ENCODE measurements around the gene IQCF2. TPM values are rescaled to one million over a fixed set of nuclear protein-coding genes. Genes with fewer than 3 reads are reported as not detected.
"Not testable (repeated sequence)": the region's sequence is repeated elsewhere in the genome, so short reads cannot be mapped to it uniquely, and the experiment has no call there.

The IQCF2 gene
- total RNA-seq, 4 donors from 2014 or later: not detected

DNA sequence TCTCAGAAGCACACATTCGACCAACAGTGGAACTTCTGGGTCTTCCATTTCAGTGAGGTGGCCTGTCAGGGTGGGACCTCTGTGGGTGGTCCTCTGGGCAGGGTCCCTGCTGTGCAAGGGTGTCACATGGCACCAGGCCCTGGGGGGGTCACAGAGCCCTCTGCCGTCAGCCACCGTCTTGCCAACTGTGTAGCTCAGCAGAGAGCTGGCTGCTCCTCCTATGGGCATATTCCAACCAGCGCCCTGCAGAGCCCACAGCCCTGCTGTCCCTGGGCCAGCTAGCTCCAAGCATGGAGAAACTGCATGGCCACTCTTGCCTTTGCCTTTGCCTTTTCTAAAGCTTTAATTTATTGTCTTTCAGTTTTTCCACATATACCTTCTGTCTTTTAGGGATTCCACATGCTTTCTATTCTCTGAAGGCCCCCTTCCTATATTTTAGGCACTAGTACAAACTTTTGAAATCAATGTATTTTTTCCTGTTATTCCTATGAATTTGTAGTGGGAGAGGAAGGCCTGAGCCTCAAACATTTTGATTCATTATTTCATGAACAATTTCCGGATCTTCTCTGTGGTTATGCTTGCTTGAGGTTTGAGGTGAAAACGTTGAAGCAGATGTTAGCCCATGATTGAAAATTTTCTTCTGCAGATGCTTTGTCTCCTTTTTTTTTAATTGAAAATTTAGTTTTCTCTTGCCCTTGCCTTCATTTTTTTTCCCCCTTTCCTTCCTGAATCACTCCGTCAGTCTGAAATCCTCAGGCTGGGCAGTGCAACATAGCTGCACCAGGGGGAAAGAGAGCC is 30.0 kb downstream of the IQCF2 start:
- no peaks in the 10 kb centered on the region for H3K9me3 ChIP-seq
- H3K27ac ChIP-seq: no peak overlapping the region
- no peak for DNase-seq
- intact Hi-C loops (cut with DNase I; ENCODE audit: low total_unique reads): no loop called here
- no peak for TF ChIP-seq POLR2A (IDR thresholded peaks at IDR 0.05)
- TF ChIP-seq, protein P1, sequence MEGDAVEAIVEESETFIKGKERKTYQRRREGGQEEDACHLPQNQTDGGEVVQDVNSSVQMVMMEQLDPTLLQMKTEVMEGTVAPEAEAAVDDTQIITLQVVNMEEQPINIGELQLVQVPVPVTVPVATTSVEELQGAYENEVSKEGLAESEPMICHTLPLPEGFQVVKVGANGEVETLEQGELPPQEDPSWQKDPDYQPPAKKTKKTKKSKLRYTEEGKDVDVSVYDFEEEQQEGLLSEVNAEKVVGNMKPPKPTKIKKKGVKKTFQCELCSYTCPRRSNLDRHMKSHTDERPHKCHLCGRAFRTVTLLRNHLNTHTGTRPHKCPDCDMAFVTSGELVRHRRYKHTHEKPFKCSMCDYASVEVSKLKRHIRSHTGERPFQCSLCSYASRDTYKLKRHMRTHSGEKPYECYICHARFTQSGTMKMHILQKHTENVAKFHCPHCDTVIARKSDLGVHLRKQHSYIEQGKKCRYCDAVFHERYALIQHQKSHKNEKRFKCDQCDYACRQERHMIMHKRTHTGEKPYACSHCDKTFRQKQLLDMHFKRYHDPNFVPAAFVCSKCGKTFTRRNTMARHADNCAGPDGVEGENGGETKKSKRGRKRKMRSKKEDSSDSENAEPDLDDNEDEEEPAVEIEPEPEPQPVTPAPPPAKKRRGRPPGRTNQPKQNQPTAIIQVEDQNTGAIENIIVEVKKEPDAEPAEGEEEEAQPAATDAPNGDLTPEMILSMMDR (IDR thresholded peaks at IDR 0.05): no peak
- H3K27me3 ChIP-seq: no peaks in the 10 kb centered on the region
- H3K4me3 ChIP-seq: no peak overlapping the region
- H3K36me3 ChIP-seq: no peaks in the 10 kb centered on the region
- H3K4me1 ChIP-seq: no peaks in the 10 kb centered on the region

DNA sequence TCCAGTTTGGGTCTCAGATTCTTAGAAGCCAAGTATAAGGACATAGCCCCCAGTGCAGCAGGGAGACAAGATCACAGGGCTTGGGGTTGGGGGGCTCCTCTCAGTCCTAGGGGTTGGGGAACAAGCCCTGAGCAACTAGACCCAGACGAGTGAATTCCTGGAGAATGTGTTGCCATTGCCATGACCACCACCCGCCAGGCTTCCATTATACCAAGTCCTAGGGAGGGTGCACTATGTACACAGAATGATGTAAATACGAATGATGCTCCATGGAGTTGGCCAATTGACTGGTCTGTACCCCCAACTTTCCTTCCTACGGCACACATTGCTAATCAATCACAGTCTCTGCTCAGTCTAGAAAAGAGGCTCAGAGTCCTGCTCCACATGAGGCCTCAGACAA is 33.0 kb downstream of the IQCF2 start:
- no peaks in the 10 kb centered on the region for H3K4me1 ChIP-seq
- no peak for TF ChIP-seq POLR2A (IDR thresholded peaks at IDR 0.05)
- TF ChIP-seq, protein P1 (IDR thresholded peaks at IDR 0.05): no peak
- no peak for DNase-seq
- no peaks in the 10 kb centered on the region for H3K9me3 ChIP-seq
- H3K27ac ChIP-seq: no peak overlapping the region
- no peak overlapping the region for H3K4me3 ChIP-seq
- no peaks in the 10 kb centered on the region for H3K27me3 ChIP-seq
- H3K36me3 ChIP-seq: no peaks in the 10 kb centered on the region
- intact Hi-C loops (cut with DNase I; ENCODE audit: low total_unique reads): no loop called here

DNA sequence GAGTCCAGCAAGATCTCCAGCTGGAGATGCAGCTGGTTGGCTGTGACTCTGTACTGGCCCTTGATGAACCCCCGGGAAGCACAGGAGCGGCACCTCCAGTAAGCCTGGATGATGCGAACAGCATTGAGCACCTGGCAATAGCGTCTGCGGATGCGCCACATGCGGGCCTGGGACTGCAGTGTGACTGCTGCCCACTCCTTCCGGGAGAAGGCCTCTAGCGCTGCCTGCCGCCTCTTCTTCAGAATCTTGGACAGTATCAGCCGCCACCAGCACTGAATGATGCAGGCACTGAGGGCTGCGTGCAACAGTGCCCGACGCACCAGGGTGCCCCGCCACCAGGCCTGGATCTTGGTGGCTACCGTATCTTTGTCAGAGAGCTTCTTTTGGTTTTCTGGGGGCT is 33.5 kb downstream of the IQCF2 start:
- no peak for DNase-seq
- no peak for TF ChIP-seq POLR2A (IDR thresholded peaks at IDR 0.05)
- TF ChIP-seq, protein P1 (IDR thresholded peaks at IDR 0.05): no peak
- intact Hi-C loops (cut with DNase I; ENCODE audit: low total_unique reads): no loop called here
- H3K27ac ChIP-seq: no peak overlapping the region
- no peaks in the 10 kb centered on the region for H3K27me3 ChIP-seq
- no peak overlapping the region for H3K4me3 ChIP-seq
- no peaks in the 10 kb centered on the region for H3K9me3 ChIP-seq
- no peaks in the 10 kb centered on the region for H3K36me3 ChIP-seq
- no peaks in the 10 kb centered on the region for H3K4me1 ChIP-seq

DNA sequence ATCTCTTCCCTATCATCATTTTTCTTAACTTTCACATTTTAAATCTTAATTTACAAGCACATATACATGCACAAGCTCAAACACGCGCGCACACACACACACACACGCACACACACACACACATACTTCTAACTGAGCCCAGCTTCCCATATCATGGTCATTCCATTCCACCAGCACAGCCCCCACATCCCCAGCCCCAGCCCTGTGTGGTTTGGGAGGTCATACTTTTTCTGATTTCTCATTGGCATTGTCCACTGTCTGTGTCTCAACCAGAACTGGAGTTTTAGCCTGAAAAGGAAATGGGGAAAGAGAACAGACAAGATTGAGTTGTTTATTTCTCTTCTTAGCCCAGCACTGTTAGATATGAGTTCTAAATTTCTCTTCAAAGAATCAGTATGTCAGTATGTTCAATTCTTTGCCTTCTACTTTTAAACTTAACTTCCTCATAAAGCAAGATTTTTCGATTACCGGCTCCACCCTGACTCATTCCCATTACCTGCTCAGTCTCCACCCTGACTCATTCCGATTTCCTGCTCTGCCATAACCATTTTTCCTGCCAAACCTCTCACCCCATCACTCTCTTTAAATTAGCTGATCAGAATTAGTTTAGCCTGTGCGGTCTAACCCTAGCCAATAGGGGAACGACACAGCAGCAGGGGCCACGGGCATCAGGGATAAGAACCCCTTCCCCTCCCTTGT is 35.3 kb downstream of the IQCF2 start:
- Histone ChIP-seq H3K36me3 (no peaks in the 10 kb centered on the region), H3K27ac (no peak overlapping the region), H3K4me1 (no peaks in the 10 kb centered on the region), H3K4me3 (no peak overlapping the region), H3K9me3 (no peaks in the 10 kb centered on the region), H3K27me3 (no peaks in the 10 kb centered on the region)
- intact Hi-C loops (cut with DNase I; ENCODE audit: low total_unique reads): no loop called here
- DNase-seq: no peak
- TF ChIP-seq, protein P1 (IDR thresholded peaks at IDR 0.05): no peak
- TF ChIP-seq POLR2A (IDR thresholded peaks at IDR 0.05): no peak

DNA sequence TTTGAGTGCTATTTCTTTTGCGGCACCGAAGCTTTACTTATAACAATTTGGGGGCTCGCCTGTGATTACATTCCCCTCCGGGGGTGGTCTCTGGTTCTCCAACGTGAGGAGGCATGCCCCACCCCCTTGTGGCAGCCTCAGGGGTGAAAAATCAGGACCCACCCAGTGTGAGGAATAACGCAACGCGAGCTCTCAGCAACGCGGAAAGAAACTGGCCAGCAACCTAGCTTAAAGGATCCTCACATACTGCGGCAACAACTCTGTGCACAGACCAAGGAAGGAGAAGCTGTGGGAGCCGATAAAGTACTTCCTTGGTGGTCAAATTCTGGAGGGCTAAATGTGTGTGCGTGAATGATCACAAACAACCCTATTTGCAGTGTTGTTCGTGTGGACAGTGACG is 36.0 kb downstream of the IQCF2 start:
- Histone ChIP-seq H3K9me3 (no peaks in the 10 kb centered on the region), H3K36me3 (no peaks in the 10 kb centered on the region), H3K27me3 (no peaks in the 10 kb centered on the region), H3K4me1 (no peaks in the 10 kb centered on the region), H3K27ac (no peak overlapping the region), H3K4me3 (no peak overlapping the region)
- TF ChIP-seq POLR2A (IDR thresholded peaks at IDR 0.05): no peak
- TF ChIP-seq, protein P1 (IDR thresholded peaks at IDR 0.05): no peak
- no peak for DNase-seq
- intact Hi-C loops (cut with DNase I; ENCODE audit: low total_unique reads): no loop called here

DNA sequence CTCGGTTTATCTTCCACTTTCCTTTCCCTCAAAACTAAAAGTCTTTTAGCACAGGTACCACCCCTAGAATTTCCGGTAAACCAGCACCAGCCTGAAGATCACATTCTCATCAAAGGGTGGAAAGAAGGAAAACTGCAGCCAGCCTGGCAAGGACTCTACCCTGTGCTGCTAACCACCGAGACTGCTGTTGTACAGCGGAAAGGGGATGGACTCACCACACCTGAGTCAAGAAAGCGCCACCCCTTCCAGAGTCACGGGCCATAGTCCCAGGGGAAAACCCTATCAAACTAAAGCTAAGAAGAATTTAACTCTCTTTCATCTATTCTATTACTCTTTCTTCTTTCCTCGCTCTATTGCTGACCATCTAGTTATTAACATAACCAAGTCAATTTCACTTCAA is 38.6 kb downstream of the IQCF2 start:
- DNase-seq; H3K4me1 ChIP-seq; H3K4me3 ChIP-seq; H3K27me3 ChIP-seq; H3K27ac ChIP-seq; intact Hi-C loops (cut with DNase I; ENCODE audit: low total_unique reads); H3K9me3 ChIP-seq; H3K36me3 ChIP-seq: not testable (repeated sequence)

DNA sequence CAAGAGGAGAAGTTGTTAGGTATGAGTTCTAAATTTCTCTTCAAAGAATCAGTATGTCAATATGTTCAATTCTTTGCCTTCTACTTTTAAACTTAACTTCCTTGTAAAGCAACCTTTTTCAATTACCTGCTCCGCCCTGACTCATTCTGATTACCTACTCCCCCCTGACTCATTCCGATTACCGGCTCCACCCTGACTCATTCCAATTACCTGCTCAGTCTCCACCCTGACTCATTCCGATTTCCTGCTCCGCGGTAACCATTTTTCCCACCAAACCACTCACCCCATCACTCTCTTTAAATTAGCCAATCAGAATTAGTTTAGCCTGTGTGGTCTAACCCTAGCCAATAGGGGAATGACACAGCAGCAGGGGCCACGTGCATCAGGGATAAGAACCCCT is 40.9 kb downstream of the IQCF2 start:
- H3K36me3 ChIP-seq; intact Hi-C loops (cut with DNase I; ENCODE audit: low total_unique reads): not testable (repeated sequence)

More for the DNA sequence above, 40.9 kb downstream of the IQCF2 start:
- not testable (repeated sequence) for H3K4me1 ChIP-seq, H3K9me3 ChIP-seq, H3K27ac ChIP-seq, DNase-seq, H3K27me3 ChIP-seq, H3K4me3 ChIP-seq
